22Rv1 (cell line): Measurements from ENCODE around the gene PER1.

Experiments
- ZFX ChIP-seq: fragments of 450-650 bp; IDR thresholded peaks from 2 replicates; pipeline ENCODE4 v1.6.1; 2017; ENCODE audit warnings: antibody characterized with exemption, borderline replicate concordance
- TF ChIP-seq, protein P1 (sequence below): fragments of 450-650 bp; IDR thresholded peaks from 2 replicates; pipeline ENCODE4 v1.5.1; 2017; ENCODE audit warnings: mild to moderate bottlenecking

DNA sequence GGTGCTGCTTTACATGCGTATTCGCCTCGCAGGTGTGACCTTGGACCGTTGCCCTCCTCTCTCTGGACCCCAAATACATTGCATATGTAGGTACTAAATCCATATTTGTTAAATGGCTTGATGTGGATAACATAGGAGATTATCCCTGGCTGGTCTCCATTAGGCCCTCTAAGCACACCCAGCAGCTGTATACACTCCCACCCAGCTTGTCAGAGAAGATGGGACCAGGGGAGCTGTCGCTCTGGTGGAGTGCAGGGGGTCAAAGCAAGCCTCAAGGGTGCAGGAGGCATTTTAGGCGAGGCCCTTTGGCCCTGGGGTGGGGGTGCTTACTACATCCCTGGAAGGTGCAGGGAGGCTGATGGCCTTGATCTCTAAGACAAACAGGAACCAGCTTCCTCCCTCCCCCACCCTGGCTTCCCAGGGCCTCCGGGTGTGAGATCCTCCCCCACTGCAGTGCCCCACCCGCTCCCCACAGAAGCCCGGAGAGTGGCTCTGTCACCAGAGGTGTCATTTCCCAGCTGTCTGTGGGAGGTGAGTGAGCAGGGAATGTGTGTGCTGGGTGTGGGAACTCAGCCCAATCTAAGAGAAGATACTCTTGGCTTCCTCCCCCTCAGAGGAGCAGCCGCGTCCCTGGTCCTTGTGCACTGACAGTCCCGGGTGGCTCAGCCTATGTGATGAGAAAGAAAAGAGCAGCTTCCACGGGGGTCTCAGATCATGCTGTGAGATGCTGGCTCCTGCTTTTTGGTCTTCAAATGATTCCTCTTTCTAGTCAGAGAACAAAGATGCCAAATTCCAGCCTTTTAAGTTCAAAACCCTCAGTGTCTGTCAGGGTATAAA, 12.0 kb upstream of the PER1 start:
- TF ChIP-seq, protein P1, sequence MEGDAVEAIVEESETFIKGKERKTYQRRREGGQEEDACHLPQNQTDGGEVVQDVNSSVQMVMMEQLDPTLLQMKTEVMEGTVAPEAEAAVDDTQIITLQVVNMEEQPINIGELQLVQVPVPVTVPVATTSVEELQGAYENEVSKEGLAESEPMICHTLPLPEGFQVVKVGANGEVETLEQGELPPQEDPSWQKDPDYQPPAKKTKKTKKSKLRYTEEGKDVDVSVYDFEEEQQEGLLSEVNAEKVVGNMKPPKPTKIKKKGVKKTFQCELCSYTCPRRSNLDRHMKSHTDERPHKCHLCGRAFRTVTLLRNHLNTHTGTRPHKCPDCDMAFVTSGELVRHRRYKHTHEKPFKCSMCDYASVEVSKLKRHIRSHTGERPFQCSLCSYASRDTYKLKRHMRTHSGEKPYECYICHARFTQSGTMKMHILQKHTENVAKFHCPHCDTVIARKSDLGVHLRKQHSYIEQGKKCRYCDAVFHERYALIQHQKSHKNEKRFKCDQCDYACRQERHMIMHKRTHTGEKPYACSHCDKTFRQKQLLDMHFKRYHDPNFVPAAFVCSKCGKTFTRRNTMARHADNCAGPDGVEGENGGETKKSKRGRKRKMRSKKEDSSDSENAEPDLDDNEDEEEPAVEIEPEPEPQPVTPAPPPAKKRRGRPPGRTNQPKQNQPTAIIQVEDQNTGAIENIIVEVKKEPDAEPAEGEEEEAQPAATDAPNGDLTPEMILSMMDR, result no peak
- TF ChIP-seq ZFX, result no peak
